NCI-H146 treated with DMSO at 0.1 percent for 48 hours (cell line): Measurements from ENCODE around the gene FKBP8.
A peak's percentile ranks its signal among the peaks of the same experiment; 100 is the strongest.

Experiments
- DNase-seq: peaks from one replicate; lab custom pipeline; 2025; ENCODE audit not compliant: unreplicated experiment; lab: John Stamatoyannopoulos, UW

Gene FKBP8

DNA sequence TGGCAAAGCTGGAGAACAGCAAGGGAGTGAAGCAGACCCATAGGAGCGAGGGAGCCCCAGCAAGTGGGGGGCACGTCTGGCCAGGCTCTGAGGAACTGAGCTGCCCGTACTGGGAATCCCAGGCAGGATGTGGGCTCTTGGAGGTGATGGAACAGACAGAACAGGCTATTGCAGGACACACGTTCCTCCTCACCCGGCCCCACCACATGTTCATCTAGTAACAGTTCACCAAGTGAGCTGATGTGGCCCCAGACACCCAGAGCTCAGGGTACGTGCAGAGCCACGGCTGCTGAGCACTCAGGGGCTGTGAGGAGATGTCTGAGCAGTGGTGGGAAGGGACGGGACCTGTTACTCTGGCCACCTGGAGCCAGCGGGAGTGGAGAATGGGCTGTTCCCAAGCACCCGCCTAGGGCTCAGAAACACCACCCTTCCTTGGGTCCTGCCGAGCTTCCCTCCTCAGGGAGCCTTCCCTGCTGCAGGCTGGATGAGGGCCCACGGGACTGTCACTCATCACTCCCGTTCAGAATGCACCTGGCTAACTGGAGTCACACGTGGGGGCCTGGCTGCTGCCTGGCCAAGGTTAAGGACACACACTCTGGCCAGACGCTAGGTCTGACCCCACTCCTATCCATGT lies 39.9 kb downstream of the FKBP8 start:
- no peak for DNase-seq

DNA sequence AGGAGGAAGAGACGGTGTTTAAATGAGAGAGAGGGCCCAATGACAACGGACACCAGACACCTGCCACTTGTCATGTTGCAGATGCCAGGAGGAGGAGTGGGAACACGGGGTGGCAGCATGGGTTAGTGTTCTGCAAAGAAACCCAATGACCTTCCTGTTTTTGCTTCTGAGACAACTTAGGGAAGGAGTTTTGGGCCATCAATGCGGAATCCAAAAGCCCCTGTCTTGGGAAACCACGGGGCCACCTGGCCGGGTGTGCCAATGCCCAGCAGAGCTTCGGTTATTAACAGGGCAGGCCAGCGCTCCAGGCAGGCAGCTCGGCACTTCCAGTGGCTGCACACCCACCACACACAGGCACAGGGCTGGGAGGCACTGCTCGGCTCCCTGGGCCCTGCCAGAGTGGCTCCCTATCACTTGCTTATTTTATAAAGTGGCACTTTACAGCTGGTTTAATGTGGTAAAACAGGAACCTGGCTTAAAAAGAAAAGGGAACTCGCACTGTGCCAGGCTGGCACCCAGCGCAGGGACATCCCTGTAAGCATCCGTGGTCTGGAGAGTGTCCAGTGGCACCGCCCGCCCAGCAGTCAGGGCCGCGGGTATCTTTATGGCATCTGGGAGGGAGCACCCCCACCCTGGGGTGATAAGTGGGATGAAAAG lies 40.6 kb downstream of the FKBP8 start:
- no peak for DNase-seq

DNA sequence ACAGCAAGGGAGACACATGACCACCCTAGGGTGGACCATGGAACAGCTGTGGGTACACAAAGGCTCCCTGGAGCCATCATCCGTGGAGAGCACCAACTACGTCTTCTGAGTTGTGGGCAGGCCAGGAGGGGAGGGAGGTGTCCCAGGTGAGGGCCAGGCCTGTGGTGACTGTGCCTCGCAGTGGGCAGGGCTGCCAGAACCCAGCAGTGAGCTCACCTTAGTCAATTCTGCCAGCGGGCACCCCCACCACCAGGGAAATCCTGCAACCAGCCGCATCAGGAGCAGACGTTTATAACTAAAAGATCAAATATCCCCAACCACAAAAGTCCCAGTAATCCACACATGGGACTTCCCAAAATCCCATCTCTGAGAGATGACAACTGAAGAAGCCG lies 41.1 kb downstream of the FKBP8 start:
- DNase-seq: no peak

DNA sequence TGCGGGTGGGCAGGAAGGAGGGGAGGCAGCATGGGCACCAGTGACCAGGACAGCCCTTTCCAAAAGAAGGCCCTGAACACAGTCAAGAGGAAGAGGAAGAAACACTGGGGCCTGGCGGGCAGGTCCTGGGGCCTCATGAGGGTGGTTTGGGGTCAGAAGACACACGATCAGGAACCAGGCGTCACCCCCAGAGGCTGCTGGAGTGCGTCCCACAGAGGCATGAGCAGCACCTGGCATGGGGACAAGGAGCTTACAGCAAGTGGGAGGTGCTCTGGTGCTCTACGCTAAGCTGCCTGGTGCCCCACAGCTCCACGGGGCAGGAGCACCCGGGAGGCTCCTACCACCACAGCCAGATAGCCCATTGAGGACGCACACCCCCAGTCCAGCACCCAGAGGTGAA lies 41.5 kb downstream of the FKBP8 start:
- no peak for DNase-seq

DNA sequence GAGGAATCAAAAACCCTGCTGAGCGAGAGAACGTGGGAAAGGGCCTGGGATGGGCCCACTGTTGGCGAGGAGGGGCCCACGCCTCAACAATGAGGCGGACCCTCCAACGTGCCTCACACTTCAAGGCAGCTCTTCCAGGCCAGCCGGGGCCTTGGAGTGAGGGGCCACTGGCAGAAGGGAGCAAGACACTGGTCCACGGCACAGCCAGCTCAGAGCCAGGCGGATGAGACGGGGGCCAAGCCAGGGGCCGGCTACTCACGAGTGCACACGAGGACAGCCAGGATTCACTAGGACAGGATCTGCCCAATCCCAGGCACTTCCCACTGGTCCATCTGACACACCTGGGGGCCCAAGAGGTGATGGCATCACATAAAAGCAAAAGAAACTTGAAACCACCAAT lies 42.0 kb downstream of the FKBP8 start:
- DNase-seq: no peak

DNA sequence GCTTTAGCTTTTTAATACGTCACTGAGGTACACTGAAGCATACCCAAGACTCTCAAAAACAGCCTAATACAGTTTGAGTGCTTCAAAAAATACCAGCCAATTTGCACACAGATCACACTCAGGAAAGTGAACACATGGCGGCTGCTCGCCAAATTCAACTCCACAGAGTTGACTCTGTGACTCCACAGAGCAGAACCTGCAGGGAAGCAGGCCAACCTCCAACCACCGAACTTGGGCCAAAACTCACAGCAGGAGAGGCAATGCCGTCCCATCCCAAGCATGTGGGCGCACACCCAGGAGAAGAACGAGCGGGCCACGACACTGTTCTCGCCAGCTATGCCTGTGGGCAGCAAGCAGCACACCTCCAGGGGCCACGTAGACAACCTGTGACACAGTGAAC lies 42.6 kb downstream of the FKBP8 start:
- DNase-seq: no peak

DNA sequence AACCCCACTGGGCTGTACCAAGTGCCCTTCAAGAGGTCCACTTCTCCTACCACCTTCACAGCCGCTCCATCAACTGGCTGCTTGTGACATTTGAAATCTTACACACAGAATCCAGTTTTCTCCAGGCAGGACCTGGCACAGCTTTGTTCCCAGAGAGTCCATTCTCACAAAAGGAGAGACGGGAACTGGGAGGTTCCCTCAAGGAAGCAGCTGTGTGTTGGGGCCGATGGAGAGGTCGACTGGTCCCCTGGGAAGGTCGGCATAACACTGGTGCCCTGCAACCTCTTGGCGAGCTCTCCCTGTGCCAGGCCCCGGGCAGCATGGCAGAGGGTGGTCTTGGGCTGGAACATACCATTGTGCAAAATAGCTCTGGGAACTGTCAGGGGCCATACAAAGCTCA lies 43.0 kb downstream of the FKBP8 start:
- DNase-seq: no peak

DNA sequence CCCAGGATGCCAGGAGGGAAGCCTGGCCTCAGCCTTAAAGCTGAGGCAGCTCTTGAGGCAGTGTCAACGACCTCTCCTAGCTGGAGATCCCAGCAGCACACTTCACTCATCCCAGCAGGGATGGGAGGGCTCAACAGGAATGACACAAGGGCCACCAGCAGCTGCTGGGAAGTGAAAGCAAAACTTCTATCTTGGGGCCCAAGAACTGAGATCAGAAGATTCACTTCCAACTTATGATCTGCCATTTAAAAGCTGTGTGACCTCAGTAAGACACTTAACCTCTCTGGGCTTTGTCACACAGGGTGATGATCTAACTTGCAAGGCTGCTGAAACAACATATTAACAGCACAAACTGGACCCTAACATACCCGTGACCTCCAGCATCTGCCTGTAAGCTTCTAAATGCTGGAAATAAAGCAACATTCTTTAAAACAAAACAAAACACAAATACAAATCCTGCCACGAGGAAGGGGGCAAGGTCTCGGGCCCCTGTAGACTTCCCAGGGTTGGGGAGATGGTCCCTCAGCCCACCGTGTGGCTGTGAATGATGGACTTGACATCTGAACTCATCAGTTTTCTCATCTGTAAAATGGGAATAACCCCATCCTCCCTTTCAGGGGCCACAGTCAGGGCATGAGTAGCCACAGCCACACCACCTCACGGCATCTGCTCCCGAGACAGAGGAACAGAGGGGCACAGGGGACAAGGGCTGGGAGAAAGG lies 44.2 kb downstream of the FKBP8 start:
- DNase-seq: no peak

DNA sequence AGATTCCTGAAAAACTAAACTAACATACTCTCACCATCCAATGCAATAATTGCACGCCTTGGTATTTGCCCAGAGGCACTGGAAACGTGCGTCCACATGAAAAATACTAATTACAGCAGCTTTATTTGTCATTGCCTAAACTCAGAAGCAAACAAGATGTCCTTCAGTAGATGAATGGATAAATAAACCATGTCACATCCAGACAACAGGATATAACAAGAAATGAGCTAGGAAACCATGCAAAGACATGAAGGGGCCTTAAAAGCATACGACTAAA lies 46.5 kb downstream of the FKBP8 start:
- no peak for DNase-seq

DNA sequence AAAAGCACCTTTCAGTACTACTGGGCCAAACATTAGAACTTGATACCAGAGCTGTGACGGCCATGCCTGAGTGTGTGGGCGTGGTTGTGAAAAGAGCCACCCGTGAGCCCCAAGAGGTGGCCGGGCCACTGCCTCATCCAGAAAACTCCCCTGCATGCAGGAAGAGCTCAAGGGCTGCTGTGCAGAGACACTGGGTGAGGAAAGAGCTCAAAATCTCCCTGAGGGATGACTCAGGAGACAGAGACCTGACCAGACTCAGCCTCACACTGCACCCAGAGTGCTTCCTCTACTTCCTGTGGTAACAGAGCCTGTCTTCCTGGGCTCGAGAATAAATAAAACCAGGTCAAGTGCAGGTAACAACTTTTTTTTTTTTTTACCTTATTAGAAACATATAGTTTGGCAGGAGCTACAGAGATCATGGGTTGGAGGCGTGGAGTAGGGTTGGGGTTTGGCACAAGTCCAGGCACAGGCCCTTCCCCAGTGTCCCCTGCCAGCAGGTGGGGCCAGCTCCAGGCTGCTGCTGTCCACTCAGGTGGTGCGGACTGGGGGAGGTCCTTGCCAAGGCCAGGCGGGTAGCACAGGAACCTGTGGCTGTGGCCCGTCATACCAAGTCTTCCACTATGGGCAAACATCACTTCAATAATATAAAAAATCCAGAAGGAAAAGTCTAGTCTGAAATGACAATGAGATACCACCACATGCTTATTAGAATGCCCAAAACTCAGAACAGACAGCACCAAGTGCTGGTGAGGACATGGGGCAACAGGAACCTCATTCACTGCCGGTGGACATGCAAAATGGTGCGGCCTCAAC lies 47.0 kb downstream of the FKBP8 start:
- DNase-seq: no peak

DNA sequence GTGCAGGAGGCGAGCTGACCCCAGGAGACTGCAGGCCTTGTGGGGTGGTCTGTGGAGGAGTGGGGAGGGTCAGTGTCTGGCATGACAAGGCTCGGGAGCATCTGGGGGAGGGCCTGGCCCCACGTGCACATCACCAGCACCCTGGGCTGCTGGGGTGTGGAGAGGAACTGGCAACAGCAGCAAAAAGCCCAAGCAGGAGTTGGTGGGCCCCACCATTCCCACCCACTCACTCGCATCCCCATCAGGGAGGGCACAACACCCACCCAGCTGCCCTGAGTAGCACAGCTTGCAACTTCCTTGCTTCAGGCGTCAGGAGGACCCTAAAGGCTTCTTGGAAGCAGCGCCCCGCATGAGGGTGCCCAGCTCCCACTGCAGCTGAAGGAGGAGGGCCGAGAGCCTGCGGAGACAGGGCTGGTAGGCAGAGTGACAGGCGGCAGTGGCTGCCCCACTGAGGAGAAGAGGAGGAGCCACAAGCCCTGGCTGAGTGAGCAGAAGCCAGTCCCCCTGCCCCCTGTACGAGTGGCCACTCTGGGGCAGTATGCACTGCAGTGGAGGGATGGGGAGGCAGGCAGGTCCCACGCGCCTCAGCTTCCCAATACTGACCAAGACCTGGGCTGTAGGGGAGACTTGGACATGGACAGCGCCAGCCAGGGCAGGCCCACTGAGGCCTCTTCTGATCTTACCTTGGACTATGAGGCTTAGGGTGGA lies 48.0 kb downstream of the FKBP8 start:
- DNase-seq: no peak

DNA sequence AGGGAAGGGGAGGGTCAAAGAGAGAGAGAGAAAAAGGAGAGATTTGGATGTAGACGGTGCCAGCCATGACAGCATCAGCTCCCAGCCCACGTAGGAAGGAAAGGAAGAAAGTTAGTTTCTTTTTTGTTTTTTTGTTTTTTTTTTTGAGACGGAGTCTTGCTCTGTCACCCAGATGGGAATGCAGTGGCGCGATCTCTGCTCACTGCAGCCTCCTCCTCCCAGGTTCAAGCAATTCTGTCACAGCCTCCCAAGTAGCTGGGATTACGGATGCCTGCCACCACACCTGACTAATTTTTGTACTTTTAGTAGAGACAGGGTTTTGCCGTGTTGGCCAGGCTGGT lies 49.1 kb downstream of the FKBP8 start:
- no peak for DNase-seq

DNA sequence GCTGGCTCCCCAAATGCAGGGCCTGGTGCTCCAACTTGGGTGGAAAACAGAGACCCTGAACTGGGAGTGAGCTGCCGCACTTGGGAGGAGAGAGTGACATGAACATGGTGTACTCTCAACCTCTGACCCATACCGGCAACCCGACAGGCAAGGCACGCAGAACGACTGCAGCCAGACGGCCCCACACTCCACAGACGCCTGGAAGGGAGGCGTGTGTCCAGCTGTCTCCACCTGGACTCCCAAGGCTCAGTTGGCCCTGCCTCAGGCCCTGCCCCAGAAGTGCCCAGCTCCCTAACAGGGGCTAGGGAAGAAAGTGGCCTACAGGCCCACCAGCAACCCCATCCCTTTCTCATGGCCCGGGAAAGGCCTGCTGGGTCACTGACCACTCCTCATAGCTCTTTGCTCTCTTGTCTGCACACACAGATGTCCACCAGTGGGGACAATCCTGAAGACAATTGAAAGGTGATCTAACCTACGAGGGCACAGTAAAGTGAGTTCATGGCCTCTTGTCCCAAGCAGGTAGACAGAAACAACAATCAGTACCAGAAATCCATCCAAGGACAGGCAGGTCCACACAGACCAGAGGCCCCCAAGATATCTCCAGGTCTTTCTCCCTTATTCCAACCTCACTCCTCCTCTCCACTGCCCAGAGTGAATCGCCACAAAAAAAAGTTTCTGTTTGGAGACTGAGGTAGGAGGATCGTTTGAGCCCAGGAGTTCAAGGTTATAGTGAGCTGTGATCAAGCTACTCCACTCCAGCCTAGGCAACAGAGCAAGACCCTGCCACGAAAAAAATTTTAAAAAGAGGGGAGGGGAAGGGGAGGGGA lies 49.7 kb downstream of the FKBP8 start:
- DNase-seq: no peak

DNA sequence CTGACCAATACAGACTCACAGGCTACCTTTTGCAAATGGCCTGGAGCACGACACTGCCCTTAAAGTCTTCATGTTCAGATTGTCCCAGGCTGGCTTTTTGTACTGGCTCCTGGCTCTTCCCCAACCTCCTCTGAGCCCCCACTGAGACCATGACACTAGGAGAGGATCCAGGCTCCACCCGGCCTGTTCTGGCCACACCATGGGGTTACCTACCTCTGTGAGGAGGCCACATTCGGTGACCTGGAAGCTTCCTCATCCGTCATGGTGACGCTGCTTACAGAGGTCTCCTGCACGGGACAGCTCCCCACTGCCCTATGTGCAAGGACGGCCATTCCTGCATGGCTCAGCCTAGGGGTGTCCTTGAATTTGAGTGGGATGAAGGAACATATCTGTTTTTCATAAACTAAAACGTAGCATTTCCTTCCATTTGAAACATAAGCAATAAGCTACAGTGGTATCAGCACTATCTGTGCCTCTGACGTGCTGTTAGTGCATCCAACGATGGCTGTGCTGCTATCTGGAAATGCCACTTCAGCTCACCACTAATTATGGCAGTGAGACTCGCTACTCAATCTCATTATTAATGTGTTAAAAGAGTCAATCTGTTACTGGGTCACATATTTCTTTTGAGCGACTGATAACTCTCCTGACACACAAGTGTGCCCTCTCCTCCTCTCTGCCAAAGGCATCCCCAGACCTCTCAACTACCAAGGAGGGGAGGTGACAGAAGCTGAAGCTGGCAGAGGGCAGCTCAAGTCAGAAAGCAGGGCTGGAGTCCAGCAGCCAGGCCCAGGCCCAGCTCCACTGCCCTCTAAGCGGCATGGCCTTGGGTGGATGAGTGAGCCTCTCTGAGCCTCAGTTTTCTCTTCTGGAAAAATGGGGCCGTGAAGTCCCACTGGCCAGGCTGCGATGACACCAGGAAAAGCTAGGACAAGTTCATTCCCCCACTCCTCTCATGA lies 51.1 kb downstream of the FKBP8 start:
- DNase-seq: no peak

DNA sequence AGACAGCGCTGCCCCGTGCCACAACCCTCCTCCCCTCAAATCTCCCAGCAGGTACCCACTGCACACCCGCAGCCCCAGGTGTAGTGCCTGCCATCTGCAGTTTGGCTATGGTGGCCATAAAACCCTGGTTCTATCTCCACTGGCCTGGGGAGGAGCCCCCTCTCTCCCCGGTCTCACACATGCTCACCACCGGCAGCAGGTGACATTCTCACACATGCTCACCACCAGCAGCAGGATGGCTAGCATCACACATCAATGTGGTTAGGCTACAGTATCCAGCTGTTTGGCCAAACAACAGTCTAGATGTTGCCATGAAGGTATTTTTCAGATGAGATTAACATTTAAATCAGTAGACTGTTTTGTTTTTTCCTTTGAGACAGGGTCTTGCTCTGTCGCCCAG lies 52.6 kb downstream of the FKBP8 start:
- no peak for DNase-seq

DNA sequence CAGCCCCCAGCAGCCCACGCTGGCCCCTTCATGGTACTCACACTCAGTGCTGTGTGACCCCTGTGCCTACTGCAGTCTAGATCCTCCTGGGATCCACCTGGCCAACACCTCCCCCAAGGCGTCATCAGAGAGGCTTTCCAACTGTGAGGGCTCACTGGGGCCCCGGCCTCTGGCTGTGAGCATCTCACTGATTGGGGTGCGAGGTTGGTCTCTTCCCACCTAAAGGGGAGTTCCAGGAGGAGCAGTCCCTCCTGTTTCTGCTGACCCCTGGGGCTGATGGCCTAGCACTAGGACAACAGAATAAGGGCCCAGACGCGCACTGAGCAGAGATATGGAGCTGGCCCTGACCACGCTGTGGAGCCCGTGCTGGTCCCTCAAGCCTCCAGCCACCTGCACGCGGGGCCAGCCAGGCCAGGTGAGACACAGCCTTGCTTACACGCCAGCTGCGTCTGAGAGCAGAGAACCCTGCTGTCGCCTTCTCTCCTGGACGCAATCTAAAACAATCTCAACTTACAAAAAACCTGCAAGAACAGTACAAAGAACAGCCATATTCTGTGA lies 53.7 kb downstream of the FKBP8 start:
- DNase-seq: peak; percentile 64

DNA sequence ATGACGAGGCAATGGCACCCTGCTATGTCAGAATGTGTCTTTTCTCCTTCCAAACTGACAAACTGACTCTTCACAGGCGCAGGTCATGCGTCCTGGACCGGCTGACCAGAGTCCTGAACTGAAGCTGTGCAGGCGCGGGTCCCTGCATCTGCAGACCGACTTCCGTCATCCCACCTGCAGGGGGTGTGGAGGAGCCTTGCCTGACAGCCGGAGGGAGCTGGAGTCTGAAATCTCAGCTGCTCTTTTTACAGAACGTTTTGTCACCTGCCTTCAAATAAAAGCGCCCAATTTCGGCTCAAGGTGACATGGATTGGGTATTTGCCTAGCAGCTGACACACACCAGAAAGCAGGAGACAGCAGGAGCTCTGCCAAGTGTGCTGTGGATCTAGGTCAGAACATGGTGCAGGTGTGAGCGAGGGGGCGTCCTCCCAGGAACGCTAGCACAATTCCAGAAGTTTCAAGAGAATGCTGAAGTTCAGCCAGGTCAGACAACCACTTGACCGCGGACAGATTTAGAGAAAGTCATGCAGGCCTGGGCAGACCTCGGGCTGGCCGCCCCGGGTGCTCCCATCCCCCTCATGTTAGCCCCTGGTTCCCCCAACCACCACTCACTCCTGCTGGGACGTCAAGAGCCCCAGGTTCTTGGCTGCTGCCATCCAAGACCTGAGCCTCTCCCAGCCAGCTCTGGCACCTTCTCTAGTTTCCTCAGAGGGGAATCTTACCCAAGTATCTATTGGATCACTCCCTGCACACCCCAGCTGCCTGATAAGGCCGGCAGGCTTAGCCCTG lies 54.3 kb downstream of the FKBP8 start:
- DNase-seq: peak; percentile 68

DNA sequence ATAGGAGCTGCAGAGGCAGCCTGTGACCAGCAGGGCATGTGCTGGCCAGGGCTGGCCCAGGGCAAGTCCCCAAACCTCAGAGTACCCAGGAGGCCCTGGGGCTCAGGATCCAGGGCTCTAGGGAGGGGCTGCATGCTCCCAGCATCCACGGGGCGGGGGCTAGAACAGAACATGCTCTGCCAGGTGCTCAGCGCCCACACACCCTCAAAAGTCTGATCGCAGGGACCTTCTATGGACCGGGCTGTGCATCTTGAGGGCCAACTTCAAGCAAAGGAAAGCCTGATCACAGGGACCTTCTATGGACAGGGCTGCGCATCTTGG lies 55.0 kb downstream of the FKBP8 start:
- DNase-seq: no peak
